Measurements from ENCODE around the gene TCEANC2.
"Not testable (repeated sequence)": the region's sequence is repeated elsewhere in the genome, so short reads cannot be mapped to it uniquely, and the experiment has no call there.

Gene TCEANC2

GRCh38 chr1:54024811-54025210, 28.6 kb upstream of the TCEANC2 start:
- DNase-seq (ENCODE audit: low read depth in 3 of 3, low spot score in 1 of 3): not testable (repeated sequence)

- no peak for DNase-seq (ENCODE audit: low read depth in 3 of 3, low spot score in 1 of 3)
Observed at GRCh38 chr1:54027848-54028247, 25.6 kb upstream of the TCEANC2 start.

- DNase-seq (ENCODE audit: low read depth in 3 of 3, low spot score in 1 of 3): no peak
Observed at GRCh38 chr1:54028306-54029251, 24.8 kb upstream of the TCEANC2 start.

- no peak for DNase-seq (ENCODE audit: low read depth in 3 of 3, low spot score in 1 of 3)
Observed at GRCh38 chr1:54037476-54037875, 15.9 kb upstream of the TCEANC2 start.

- no peak for DNase-seq (ENCODE audit: low read depth in 3 of 3, low spot score in 1 of 3)
Observed at GRCh38 chr1:54041806-54042205, 11.6 kb upstream of the TCEANC2 start.

GRCh38 chr1:54045496-54045895, 7.9 kb upstream of the TCEANC2 start:
- DNase-seq (ENCODE audit: low read depth in 3 of 3, low spot score in 1 of 3): no peak

- DNase-seq (ENCODE audit: low read depth in 3 of 3, low spot score in 1 of 3): no peak
Observed at GRCh38 chr1:54046671-54047383, 6.6 kb upstream of the TCEANC2 start.

GRCh38 chr1:54047384-54048305, 5.8 kb upstream of the TCEANC2 start:
- DNase-seq (ENCODE audit: low read depth in 3 of 3, low spot score in 1 of 3): no peak

GRCh38 chr1:54050435-54050834, 3.0 kb upstream of the TCEANC2 start:
- DNase-seq (ENCODE audit: low read depth in 3 of 3, low spot score in 1 of 3): not testable (repeated sequence)

- no peak for DNase-seq (ENCODE audit: low read depth in 3 of 3, low spot score in 1 of 3)
Observed at GRCh38 chr1:54051933-54052430, 1.4 kb upstream of the TCEANC2 start.

- no peak for DNase-seq (ENCODE audit: low read depth in 3 of 3, low spot score in 1 of 3)
Observed at GRCh38 chr1:54052431-54052933, 926 bp upstream of the TCEANC2 start.

GRCh38 chr1:54053745-54054437, 483 bp downstream of the TCEANC2 start:
- no peak for DNase-seq (ENCODE audit: low read depth in 3 of 3, low spot score in 1 of 3)

- DNase-seq (ENCODE audit: low read depth in 3 of 3, low spot score in 1 of 3): no peak
Observed at GRCh38 chr1:54054438-54054749, 986 bp downstream of the TCEANC2 start.

GRCh38 chr1:54064299-54064698, 10.9 kb downstream of the TCEANC2 start:
- DNase-seq (ENCODE audit: low read depth in 3 of 3, low spot score in 1 of 3): no peak

GRCh38 chr1:54069791-54070170, 16.4 kb downstream of the TCEANC2 start:
- DNase-seq (ENCODE audit: low read depth in 3 of 3, low spot score in 1 of 3): no peak

GRCh38 chr1:54070171-54070837, 16.9 kb downstream of the TCEANC2 start:
- DNase-seq (ENCODE audit: low read depth in 3 of 3, low spot score in 1 of 3): no peak

- DNase-seq (ENCODE audit: low read depth in 3 of 3, low spot score in 1 of 3): no peak
Observed at GRCh38 chr1:54077359-54077758, 24.0 kb downstream of the TCEANC2 start.

GRCh38 chr1:54080598-54081049, 27.2 kb downstream of the TCEANC2 start:
- no peak for DNase-seq (ENCODE audit: low read depth in 3 of 3, low spot score in 1 of 3)

Data from stimulated activated CD4-positive, alpha-beta T cell treated with anti-CD3 and anti-CD28 coated beads, TNF-alpha, amount 100 ng/mL, for 1 hour (primary cell).